Stimulated activated CD4-positive, alpha-beta T cell treated with anti-CD3 and anti-CD28 coated beads, Interleukin-15, amount 100 ng/mL, for 48 hours (primary cell): ENCODE results near the gene RCE1.
"Not testable (repeated sequence)": the region's sequence is repeated elsewhere in the genome, so short reads cannot be mapped to it uniquely, and the experiment has no call there.

ENCODE experiments used
- DNase-seq, 2 donors: peaks; one replicate each; pipeline ENCODE4 v3.0.0-alpha.2; 2020; ENCODE audit warnings: low read depth in 2 of 2

Gene RCE1, protein sequence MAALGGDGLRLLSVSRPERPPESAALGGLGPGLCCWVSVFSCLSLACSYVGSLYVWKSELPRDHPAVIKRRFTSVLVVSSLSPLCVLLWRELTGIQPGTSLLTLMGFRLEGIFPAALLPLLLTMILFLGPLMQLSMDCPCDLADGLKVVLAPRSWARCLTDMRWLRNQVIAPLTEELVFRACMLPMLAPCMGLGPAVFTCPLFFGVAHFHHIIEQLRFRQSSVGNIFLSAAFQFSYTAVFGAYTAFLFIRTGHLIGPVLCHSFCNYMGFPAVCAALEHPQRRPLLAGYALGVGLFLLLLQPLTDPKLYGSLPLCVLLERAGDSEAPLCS

GRCh38 chr11:66842896-66843775 lies at the start of gene RCE1:
Gene RCE1 (plus strand): TSS chr11:66843441. CDS start chr11:66843456, 15 bp downstream.
- DNase-seq = peak; percentile 78 to 84

GRCh38 chr11:66799815-66800214 lies 43.4 kb upstream of the RCE1 start:
- not testable (repeated sequence) for DNase-seq

- DNase-seq = no peak
These were observed 42.4 kb upstream of the RCE1 start for GRCh38 chr11:66800720-66801428.

- no peak for DNase-seq
These were observed 33.6 kb upstream of the RCE1 start for GRCh38 chr11:66809592-66809991.

- no peak for DNase-seq
These were observed 32.6 kb upstream of the RCE1 start for GRCh38 chr11:66810576-66811185.

DNA sequence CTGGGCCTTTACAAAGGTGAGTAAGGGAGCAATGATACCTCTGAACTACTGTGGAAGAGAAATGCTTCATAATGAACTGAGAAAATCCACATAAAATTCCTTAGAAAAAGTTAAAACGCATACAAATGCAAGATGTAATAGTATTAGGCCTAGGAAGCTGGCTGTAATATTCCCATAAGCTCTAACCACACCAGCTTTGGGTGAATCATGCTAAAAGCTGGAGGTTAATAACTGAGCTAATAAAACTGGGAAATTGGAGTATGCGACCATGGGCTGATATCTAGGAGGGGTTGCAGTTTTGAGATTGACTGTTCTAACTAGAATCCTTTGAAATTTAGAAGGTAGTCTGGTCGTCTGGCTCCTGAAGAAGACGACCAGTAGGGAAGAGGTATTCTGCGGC lies 28.6 kb upstream of the RCE1 start:
- DNase-seq = no peak

DNA sequence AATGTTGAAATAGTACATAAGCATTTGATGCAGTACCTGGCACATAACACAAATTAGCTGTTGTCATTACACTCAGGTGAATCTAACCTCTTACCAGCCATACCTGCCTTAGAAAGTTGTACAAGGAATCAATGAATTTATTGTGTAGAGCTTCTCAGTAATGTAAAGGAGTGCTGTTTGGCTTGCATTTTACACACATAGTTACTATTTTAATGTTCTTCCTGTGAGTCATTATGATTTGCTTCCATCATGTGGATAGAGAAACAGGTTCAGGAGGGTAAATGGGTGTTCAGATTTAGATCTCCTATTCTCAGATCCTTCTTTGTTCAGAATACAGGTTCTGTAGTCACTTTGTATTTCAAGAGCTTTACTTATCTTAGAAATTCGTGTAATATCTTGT lies 27.6 kb upstream of the RCE1 start:
- no peak for DNase-seq

DNA sequence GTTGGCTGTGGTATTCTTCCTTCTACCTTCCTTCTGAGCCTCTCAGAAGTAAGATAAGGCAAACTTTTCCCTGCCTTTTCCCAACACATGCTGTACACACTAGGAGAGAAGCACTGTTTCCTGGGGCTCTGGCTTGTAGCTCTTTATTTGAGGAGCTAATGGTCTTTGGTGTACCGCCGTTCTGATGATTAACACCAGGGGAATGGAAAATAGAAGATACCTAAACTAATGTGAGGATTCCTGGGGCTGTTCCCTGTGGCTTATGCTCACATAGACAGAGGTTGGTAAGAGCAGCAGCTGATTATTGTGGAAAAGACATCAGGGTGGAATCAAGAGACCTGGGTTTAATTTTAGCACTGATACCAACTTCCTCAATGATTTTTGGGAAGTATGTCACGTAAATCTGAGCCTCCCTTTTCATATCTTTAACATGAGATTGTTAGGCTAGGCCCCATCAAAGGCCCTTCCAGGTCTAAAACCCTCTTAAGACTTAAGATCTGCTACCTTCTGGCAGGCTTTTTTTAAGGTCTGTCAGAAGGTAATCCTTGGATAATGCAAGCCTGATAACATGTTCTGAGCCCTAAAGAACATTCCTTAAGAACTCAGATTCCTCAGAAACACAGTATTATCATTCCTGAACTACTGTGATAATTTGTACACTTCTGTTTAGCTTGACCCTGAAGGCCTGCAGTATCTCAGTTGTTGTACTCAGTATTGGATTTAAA lies 24.8 kb upstream of the RCE1 start:
- no peak for DNase-seq

DNA sequence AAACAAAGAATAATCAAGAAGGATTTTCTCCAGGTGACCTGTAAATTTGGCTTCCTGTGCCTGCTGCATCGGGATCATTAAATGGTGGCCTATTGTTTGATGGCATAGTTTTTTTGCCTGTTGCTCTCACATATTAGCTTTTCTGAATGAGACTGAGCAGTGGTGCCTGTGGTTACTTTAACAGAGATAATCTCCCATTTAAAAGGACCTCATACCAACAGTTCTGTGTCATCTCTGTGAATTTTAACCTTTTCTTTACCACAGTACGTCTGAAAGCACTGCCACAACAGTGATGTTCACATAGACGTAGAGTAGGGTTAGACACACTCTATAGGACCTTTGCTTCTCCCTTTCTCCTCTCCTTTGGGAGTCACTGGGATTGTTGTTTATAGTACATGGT lies 22.9 kb upstream of the RCE1 start:
- DNase-seq = no peak

GRCh38 chr11:66820901-66821300 lies 22.3 kb upstream of the RCE1 start:
- no peak for DNase-seq

- DNase-seq = no peak
These were observed 19.5 kb upstream of the RCE1 start for GRCh38 chr11:66823700-66824099.

GRCh38 chr11:66824573-66824972 lies 18.7 kb upstream of the RCE1 start:
- DNase-seq = not testable (repeated sequence)

DNA sequence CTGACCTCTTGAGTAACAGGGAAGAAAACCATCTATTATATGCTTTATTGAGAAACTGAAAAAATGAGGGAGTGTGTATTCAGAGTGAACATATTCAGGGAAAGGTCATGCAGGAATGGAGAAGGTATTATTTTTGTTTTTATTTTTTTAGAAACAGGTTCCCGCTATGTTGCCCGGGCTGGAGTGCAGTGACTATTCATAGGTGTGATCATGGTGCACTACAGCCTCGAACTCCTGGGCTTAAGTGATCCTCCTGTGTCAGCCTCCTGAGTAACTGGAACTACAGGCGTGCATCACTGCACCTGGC lies 8.7 kb upstream of the RCE1 start:
- no peak for DNase-seq

DNA sequence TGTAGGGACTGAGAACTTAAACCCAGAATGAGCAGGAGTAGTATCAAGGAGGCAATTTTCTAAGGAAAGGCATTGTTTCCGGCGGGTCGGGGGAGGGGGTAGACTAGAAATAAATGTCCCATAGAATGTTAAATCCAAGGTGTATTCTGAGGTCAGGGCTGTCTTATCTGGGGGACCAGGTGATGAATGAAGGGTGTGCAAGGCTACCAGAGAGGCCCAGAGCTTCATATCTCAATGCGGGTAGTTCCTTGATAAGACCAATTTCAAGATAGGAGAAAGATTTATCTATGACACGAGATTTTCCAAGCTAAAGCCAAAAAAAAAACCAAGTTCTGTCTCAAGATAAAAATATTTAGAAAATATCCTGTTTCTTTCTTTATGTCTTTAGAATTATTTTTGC lies 8.3 kb upstream of the RCE1 start:
- DNase-seq = no peak

DNA sequence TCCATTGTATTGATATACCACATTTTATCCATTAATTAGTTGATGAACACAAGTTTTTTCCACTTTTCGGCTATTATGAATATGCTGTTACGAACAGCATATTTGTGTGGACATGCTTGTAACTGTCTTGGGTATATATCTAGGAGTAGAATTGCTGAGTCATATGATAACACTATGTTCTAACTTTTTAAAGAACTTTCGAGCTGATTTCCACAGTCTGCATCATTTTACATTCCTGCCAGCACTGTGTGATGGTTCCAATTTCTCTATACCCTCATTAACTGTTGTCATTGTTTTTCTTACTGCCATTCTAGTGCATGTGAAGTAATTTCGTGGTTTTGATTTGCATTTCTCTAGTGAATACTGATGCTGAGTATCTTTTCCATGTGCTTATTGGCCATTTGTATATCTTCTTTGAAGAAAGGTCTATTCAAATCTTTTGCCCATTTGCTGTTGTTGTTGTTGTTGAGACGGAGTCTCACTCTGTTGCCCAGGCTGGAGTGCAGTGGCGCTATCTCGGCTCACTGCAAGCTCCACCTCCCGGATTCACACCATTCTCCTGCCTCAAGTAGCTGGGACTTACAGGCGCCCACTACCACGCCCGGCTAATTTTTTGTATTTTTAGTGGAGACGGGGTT lies 7.4 kb upstream of the RCE1 start:
- DNase-seq = no peak

GRCh38 chr11:66840317-66841091 lies 2.7 kb upstream of the RCE1 start:
- DNase-seq = no peak

DNA sequence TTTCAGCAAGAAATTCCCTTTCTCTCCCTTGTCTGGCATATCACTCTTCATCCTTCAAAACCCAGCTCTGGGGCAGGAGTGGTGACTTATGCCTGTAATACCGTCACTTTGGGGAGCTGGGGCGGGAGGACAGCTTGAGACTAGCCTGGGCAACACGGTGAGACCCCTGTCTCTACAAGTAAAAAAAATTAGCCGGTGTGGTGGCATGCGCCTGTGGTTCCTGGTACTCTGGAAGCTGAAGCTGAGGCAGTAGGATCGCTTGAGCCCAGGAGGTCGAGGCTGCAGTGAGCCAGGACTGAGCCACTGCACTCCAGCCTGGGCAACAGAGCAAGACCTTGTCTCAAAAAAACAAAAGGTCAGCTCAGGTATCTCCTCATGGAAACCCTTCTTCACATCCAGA lies 1.4 kb upstream of the RCE1 start:
- no peak for DNase-seq

GRCh38 chr11:66842501-66842895 lies 743 bp upstream of the RCE1 start:
- no peak for DNase-seq

DNA sequence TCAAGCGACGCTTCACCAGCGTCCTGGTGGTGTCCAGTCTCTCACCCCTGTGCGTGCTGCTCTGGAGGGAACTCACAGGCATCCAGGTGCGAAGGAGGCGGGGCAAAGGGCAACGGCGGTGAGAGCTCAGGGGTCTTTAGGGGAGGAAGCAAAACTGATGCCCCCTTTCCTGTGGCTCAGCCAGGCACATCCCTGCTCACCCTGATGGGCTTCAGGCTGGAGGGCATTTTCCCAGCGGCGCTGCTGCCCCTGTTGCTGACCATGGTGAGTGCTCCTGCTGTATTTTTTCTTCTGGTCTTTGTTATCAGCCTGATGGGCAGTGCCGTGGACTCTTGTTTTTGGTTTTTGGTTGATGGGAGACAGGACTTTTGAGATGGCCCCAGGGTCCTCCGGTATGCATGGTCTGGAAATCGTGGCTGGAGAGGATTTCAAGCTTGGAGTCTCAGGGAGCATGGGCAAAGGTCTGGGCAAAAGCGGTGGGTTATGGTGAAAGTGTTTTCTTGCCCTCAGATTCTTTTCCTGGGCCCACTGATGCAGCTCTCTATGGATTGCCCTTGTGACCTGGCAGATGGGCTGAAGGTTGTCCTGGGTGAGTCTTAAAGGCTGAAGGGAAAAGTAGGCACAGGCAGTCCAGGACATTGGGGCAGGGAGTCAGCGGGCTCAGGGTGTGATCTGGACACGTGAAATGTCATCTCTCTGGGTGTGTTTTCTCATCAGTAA lies 695 bp downstream of the RCE1 start:
- no peak for DNase-seq
